SK-N-SH (cell line): Measurements from ENCODE around the gene SERP2. TPM values are rescaled to one million over a fixed set of nuclear protein-coding genes. Genes with fewer than 3 reads are reported as not detected.

Experiments used
- CTCF ChIA-PET: fragments of 300-600, 350-600 bp; formaldehyde crosslinking; extraction: SDS; loops from one replicate; lab custom pipeline; 2021; lab: Yijun Ruan, JAX
- POLR2A ChIA-PET: fragments of 350-600 bp; sonication (Branson Sonifier 250); formaldehyde crosslinking; extraction: SDS; loops from one replicate; lab custom pipeline; 2020; ENCODE audit warnings: antibody characterized with exemption, inconsistent platforms; lab: Yijun Ruan, JAX
- DNase-seq: peaks from one replicate; pipeline ENCODE4 v3.0.0; 2012
- H2AFZ ChIP-seq: fragments of 200-600 bp; sonication (generic); 2 replicates; pipeline ENCODE4 v1.8.1; 2016; ENCODE audit warnings: antibody characterized with exemption, mild to moderate bottlenecking, low read depth
- H3F3A ChIP-seq: fragments of 200-600 bp; sonication (generic); replicated peaks from 2 replicates; pipeline ENCODE3; 2016; ENCODE audit warnings: antibody characterized with exemption, mild to moderate bottlenecking; ENCODE audit not compliant: insufficient read depth
- H3K27ac ChIP-seq, 2 experiments: fragments of 200-500 bp in 1 of 2; fragments of 200-600 bp in 1 of 2; sonication (Bioruptor generic) in 1 of 2; sonication (generic), shearing (Covaris generic) in 1 of 2; 2 replicates each; pipeline versions ENCODE4 v1.5.1 to v1.6.1; 2014 to 2016; ENCODE audit warnings: low read depth in 2 of 2, inconsistent platforms in 1 of 2, low read length in 1 of 2, mild to moderate bottlenecking in 1 of 2, mixed read lengths in 1 of 2
- H3K27me3 ChIP-seq: fragments of 200-600 bp; sonication (generic), shearing (Covaris generic); 2 replicates; pipeline ENCODE4 v1.6.1; 2016; ENCODE audit warnings: mixed run types; ENCODE audit not compliant: insufficient read depth
- H3K36me3 ChIP-seq, 2 experiments: fragments of 200-500 bp in 1 of 2; fragments of 200-600 bp in 1 of 2; sonication (Bioruptor generic) in 1 of 2; sonication (generic) in 1 of 2; replicated peaks in 1 of 2; 2 replicates each; pipeline versions ENCODE3 to v1.5.1; 2014 to 2016; ENCODE audit warnings: low read length in 1 of 2, mild to moderate bottlenecking in 1 of 2; ENCODE audit not compliant: insufficient read depth in 2 of 2, control insufficient read depth in 1 of 2
- H3K4me1 ChIP-seq, 2 experiments: fragments of 200-500 bp in 1 of 2; fragments of 200-600 bp in 1 of 2; sonication (Bioruptor generic) in 1 of 2; sonication (generic), shearing (Covaris generic) in 1 of 2; 2 replicates each; pipeline versions ENCODE4 v1.5.1 to v1.6.1; 2014 to 2016; ENCODE audit warnings: low read depth in 1 of 2, low read length in 1 of 2, mixed run types in 1 of 2; ENCODE audit not compliant: insufficient read depth in 2 of 2, control insufficient read depth in 1 of 2
- H3K4me2 ChIP-seq: fragments of 200-600 bp; sonication (generic), shearing (Covaris generic); 2 replicates; pipeline ENCODE4 v1.6.1; 2017; ENCODE audit warnings: mixed run types
- H3K4me3 ChIP-seq, 2 experiments: fragments of 200-500 bp in 1 of 2; fragments of 200-600 bp in 1 of 2; sonication (Bioruptor generic) in 1 of 2; sonication (generic), shearing (Covaris generic) in 1 of 2; 2 replicates each; pipeline versions ENCODE4 v1.5.1 to v1.8.1; 2014 to 2016; ENCODE audit warnings: low read depth in 2 of 2, inconsistent platforms in 1 of 2, low read length in 1 of 2, mild to moderate bottlenecking in 1 of 2, mixed read lengths in 1 of 2, moderate library complexity in 1 of 2
- H3K79me2 ChIP-seq: fragments of 200-600 bp; sonication (generic); 2 replicates; pipeline ENCODE4 v1.8.1; 2017; ENCODE audit warnings: mild to moderate bottlenecking; ENCODE audit not compliant: insufficient read depth
- H3K9ac ChIP-seq: fragments of 200-600 bp; sonication (generic); 2 replicates; pipeline ENCODE4 v1.6.1; 2017; ENCODE audit warnings: mixed run types
- H3K9me2 ChIP-seq: fragments of 200-600 bp; sonication (generic); 2 replicates; pipeline ENCODE4 v1.6.1; 2017; ENCODE audit warnings: mixed run types
- H3K9me3 ChIP-seq: fragments of 200-600 bp; sonication (generic); 2 replicates; pipeline ENCODE4 v1.6.1; 2017; ENCODE audit warnings: mixed run types, mild to moderate bottlenecking, moderate library complexity
- H4K20me1 ChIP-seq: fragments of 200-600 bp; sonication (generic); 2 replicates; pipeline ENCODE4 v1.6.1; 2017; ENCODE audit warnings: mild to moderate bottlenecking, mixed run types; ENCODE audit not compliant: insufficient read depth
- CHD2 ChIP-seq: fragments of 150-350 bp; IDR thresholded peaks from 2 replicates; pipeline ENCODE4 v1.6.1; 2018; ENCODE audit warnings: low read length; ENCODE audit not compliant: partially characterized antibody
- EP300 ChIP-seq, 2 experiments: IDR thresholded peaks; 2 replicates each; pipeline versions ENCODE4 v1.4.0 to v1.6.1; 2012; ENCODE audit warnings: borderline replicate concordance in 1 of 2, low read depth in 1 of 2, low read length in 1 of 2
- GATA2 ChIP-seq: sonication (generic); formaldehyde crosslinking; IDR thresholded peaks from 2 replicates; pipeline ENCODE4 v1.5.0; 2020; ENCODE audit warnings: mild to moderate bottlenecking, missing genetic modification reagents
- IRF3 ChIP-seq: fragments of 150-350 bp; IDR thresholded peaks from 2 replicates; pipeline ENCODE4 v1.6.1; 2016; ENCODE audit warnings: mild to moderate bottlenecking, low read depth, low read length
- MAX ChIP-seq: IDR thresholded peaks from 2 replicates; pipeline ENCODE4 v1.4.0; 2012; ENCODE audit warnings: low read depth
- MEF2A ChIP-seq: IDR thresholded peaks from 2 replicates; pipeline ENCODE4 v1.4.0; 2012; ENCODE audit warnings: low read depth, borderline replicate concordance
- MXI1 ChIP-seq: IDR thresholded peaks from 2 replicates; pipeline ENCODE4 v1.6.1; 2012; ENCODE audit warnings: mild to moderate bottlenecking, low read depth, low read length, improper control_type of control experiment
- RFX5 ChIP-seq: IDR thresholded peaks from 2 replicates; pipeline ENCODE4 v1.6.1; 2012; ENCODE audit warnings: mild to moderate bottlenecking, improper control_type of control experiment, low read length
- RXRA ChIP-seq: IDR thresholded peaks from 2 replicates; pipeline ENCODE4 v1.4.0; 2012; ENCODE audit warnings: low read depth, mild to moderate bottlenecking, borderline replicate concordance
- SIN3A ChIP-seq: IDR thresholded peaks from 2 replicates; pipeline ENCODE4 v1.6.1; 2012; ENCODE audit warnings: low read depth, mild to moderate bottlenecking, low read length, moderate library complexity, borderline replicate concordance
- TCF12 ChIP-seq: IDR thresholded peaks from 2 replicates; pipeline ENCODE4 v1.4.0; 2012
- WGBS: methylation state at CpG from one replicate; pipeline ENCODE4 v1.1.6; 2017; ENCODE audit warnings: low lambda C conversion rate; 5-methylcytosine and 5-hydroxymethylcytosine counted together
- polyA plus RNA-seq, 3 experiments: library from polyadenylated mRNA; depleted of rRNA; stranded (reverse); fragments of >200 nt; gene quantifications; 2 replicates each; pipeline ENCODE4 v1.2.3, GENCODE V29; 2012
- TF ChIP-seq, protein P1 (sequence below): fragments of 200-600 bp; sonication (generic); IDR thresholded peaks from 2 replicates; pipeline ENCODE4 v1.6.1; 2017; ENCODE audit warnings: antibody characterized with exemption, mild to moderate bottlenecking, moderate library complexity

The SERP2 gene
- polyA plus RNA-seq, 1 of the 3 experiments (the other 2 are of a cell fraction), result 4.9 TPM

DNA sequence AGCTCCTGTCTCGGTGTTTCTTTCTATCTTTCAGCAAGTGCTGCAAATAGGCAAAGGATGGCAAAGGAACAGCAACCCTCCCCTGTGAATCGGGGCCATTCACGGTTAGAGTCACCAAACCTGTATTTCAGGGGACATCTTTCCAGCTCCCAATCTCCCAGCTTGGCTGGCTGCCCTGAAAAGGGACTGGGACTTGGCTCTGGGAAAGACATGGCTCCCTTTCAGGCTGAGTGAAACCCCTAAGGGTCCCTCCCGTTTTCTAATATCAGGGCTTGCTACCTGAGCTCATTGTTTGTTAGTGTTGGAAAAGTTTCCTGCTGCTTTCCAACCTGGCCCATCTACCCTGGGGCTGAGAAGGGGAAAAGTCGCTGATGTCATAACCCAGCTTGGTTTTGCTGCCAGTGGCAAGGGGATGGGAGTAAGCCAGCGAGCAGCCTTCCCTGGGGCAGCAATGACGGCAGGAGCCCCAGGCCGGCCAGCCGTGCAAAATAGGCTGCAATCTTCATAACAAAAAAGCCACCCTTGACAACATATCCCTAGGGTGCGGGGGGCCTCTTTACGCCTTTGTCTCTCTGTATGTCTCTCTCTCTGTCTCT lies 29.9 kb downstream of the SERP2 start:
- peaks cover 0 to 41% of the 10 kb centered on the region in 2 experiments; a peak in 2 of 4 replicates for H3K4me1 ChIP-seq
- DNase-seq, result no peak
- H3K9ac ChIP-seq, result no peak overlapping the region
- H3K36me3 ChIP-seq, result no peaks in the 10 kb centered on the region
- no peaks in the 10 kb centered on the region for H3K9me3 ChIP-seq
- no peaks in the 10 kb centered on the region for H3K79me2 ChIP-seq
- H4K20me1 ChIP-seq, result no peaks in the 10 kb centered on the region
- no peak overlapping the region for H3K4me2 ChIP-seq
- H3F3A ChIP-seq, result no peaks in the 10 kb centered on the region
- TF ChIP-seq SIN3A, result no peak
- TF ChIP-seq TCF12, result no peak
- TF ChIP-seq MXI1, result no peak
- TF ChIP-seq CHD2, result no peak
- no peak for TF ChIP-seq MEF2A
- no peak for TF ChIP-seq GATA2 (CRISPR knock-in tag)
- TF ChIP-seq, protein P1, sequence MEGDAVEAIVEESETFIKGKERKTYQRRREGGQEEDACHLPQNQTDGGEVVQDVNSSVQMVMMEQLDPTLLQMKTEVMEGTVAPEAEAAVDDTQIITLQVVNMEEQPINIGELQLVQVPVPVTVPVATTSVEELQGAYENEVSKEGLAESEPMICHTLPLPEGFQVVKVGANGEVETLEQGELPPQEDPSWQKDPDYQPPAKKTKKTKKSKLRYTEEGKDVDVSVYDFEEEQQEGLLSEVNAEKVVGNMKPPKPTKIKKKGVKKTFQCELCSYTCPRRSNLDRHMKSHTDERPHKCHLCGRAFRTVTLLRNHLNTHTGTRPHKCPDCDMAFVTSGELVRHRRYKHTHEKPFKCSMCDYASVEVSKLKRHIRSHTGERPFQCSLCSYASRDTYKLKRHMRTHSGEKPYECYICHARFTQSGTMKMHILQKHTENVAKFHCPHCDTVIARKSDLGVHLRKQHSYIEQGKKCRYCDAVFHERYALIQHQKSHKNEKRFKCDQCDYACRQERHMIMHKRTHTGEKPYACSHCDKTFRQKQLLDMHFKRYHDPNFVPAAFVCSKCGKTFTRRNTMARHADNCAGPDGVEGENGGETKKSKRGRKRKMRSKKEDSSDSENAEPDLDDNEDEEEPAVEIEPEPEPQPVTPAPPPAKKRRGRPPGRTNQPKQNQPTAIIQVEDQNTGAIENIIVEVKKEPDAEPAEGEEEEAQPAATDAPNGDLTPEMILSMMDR, result no peak
- TF ChIP-seq RXRA, result no peak
- no peak for TF ChIP-seq MAX
- TF ChIP-seq RFX5, result no peak
- no peak for TF ChIP-seq EP300 (IDR thresholded peaks at IDR 0.05; ENCODE audit: borderline replicate concordance in 1 of 2, low read depth in 1 of 2, low read length in 1 of 2)
- no peak for TF ChIP-seq IRF3
- no peak overlapping the region for H2AFZ ChIP-seq
- no peaks in the 10 kb centered on the region for H3K9me2 ChIP-seq
- H3K4me3 ChIP-seq, result no peak overlapping the region
- no peaks in the 10 kb centered on the region for H3K27me3 ChIP-seq
- peak overlapping the region in 1 of 2 experiments; percentile 96; a peak in 2 of 4 replicates for H3K27ac ChIP-seq
- POLR2A ChIA-PET, result interaction anchor here (1.5 kb wide), 1 partner anchor 33 kb away, joined by 11 read pairs; no protein-coding TSS in a partner anchor
- CTCF ChIA-PET, result interaction anchor here (0.6 to 1.5 kb wide), 4 partner anchors 12 to 496 kb away, joined by 3 to 5 read pairs (median 4); no protein-coding TSS in a partner anchor
- WGBS, result 84% methylated on average over 7 of the region's 11 CpGs
